Stomach (tissue), 4 donors: Measurements from ENCODE around the gene TMTC1.

Experiments
- EP300 ChIP-seq: sonication (generic); formaldehyde crosslinking; IDR thresholded peaks from one replicate; pipeline ENCODE4 v1.6.1; 2017; ENCODE audit warnings: antibody characterized with exemption
- POLR2A ChIP-seq, 4 donors: fragments of 450-650 bp; IDR thresholded peaks; one replicate each; pipeline ENCODE4 v1.6.1; 2016; ENCODE audit warnings: antibody characterized with exemption in 4 of 4, control low read depth in 2 of 4, mild to moderate bottlenecking in 1 of 4, moderate library complexity in 1 of 4
- TF ChIP-seq, protein P1 (sequence below), 7 experiments: fragments of 450-650 bp in 4 of 7; fragments of 200-600 bp in 3 of 7; sonication (generic) in 3 of 7; IDR thresholded peaks; one replicate each; pipeline ENCODE4 v1.5.1; 2016 to 2019; ENCODE audit warnings: antibody characterized with exemption in 7 of 7, control low read depth in 2 of 7, mild to moderate bottlenecking in 1 of 7

DNA sequence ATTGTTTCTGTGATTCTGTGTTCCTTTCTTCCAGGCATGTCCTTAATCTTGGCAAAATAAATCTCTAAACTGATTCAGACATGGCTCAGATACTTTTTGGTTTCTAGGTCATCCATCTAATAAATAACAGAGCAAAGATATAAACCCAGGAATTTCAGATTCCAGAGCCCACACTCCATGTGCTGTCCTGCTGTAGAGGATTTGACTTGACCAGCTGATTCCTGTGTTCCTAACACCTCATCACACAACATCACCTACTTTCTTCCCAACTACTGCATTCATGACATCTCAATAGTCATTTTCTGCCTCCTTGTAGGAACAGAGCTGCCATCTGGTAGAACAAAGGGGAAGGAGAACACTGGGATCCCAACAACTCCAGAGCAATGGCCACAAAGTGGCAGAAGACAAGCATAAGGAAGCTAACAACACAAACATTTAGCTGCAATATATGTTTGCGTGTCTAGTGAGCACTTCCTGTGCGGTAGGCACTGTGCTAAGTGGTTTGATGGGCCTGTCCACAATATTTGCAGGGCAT, 194.4 kb downstream of the TMTC1 start:
- TF ChIP-seq POLR2A (IDR thresholded peaks at IDR 0.05) (no peak), EP300 (no peak)
- TF ChIP-seq, protein P1, sequence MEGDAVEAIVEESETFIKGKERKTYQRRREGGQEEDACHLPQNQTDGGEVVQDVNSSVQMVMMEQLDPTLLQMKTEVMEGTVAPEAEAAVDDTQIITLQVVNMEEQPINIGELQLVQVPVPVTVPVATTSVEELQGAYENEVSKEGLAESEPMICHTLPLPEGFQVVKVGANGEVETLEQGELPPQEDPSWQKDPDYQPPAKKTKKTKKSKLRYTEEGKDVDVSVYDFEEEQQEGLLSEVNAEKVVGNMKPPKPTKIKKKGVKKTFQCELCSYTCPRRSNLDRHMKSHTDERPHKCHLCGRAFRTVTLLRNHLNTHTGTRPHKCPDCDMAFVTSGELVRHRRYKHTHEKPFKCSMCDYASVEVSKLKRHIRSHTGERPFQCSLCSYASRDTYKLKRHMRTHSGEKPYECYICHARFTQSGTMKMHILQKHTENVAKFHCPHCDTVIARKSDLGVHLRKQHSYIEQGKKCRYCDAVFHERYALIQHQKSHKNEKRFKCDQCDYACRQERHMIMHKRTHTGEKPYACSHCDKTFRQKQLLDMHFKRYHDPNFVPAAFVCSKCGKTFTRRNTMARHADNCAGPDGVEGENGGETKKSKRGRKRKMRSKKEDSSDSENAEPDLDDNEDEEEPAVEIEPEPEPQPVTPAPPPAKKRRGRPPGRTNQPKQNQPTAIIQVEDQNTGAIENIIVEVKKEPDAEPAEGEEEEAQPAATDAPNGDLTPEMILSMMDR (IDR thresholded peaks at IDR 0.05), result no peak
